Mammary epithelial cell (primary cell): ENCODE measurements around the gene PDPR.
"Not testable (repeated sequence)": the region's sequence is repeated elsewhere in the genome, so short reads cannot be mapped to it uniquely, and the experiment has no call there.

Experiments used
- CTCF ChIP-seq, 2 donors: IDR thresholded peaks in 1 of 2; conservative IDR thresholded peaks in 1 of 2; 2 replicates each; pipeline ENCODE4 v1.5.1; 2011 to 2012; ENCODE audit warnings: inconsistent platforms in 2 of 2, low read length in 2 of 2, mild to moderate bottlenecking in 2 of 2, control low read depth in 1 of 2, low read depth in 1 of 2; ENCODE audit not compliant: insufficient read depth in 1 of 2; ENCODE audit errors: extremely low read depth in 1 of 2
- EZH2 ChIP-seq: IDR thresholded peaks from 2 replicates; pipeline ENCODE4 v1.6.1; 2012; ENCODE audit warnings: low read length, inconsistent platforms, borderline replicate concordance

DNA sequence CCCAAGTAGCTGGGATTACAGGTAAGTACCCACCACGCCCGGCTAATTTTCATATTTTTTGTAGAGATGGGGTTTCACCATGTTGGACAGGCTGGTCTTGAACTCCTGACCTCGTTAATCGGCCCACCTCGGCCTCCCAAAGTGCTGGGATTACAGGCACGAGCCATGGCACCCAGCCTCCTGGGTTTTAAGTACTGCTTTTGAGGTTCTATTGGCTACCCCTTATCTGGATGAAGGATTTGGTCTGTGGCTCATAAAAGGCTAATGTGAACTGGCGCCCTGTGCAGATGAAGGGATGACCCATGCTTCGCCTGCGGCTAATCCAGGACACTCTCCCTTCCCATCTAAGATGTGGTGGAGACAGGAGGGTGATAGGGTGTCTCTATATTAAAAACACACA lies 85.0 kb downstream of the PDPR start:
- TF ChIP-seq CTCF (conservative IDR thresholded peaks at IDR 0.05 in 1 of 2, IDR thresholded peaks at IDR 0.05 in 1 of 2; ENCODE audit: extremely low read depth in 1 of 2, insufficient read depth in 1 of 2, low read depth in 1 of 2, low read length in 2 of 2); EZH2: not testable (repeated sequence)
